OCI-LY7 (cell line): ENCODE measurements around the gene MTAP. TPM values are rescaled to one million over a fixed set of nuclear protein-coding genes. Genes with fewer than 3 reads are reported as not detected.
A peak's percentile ranks its signal among the peaks of the same experiment; 100 is the strongest.

Source experiments
- BruUV-seq: library from RNA; stranded (reverse); fragments of 400-500 nt; replicated peaks from 2 replicates; lab custom pipeline; 2021; lab: Mats Ljungman, UMichigan
- CTCF ChIA-PET: fragments of 300-600 bp; sonication (Branson Sonifier 250); formaldehyde crosslinking; loops from one replicate; lab custom pipeline; 2022; ENCODE audit warnings: antibody characterized with exemption; ENCODE audit not compliant: unreplicated experiment; lab: Charles Lee
- POLR2A ChIA-PET: fragments of 300-600 bp; sonication (Branson Sonifier 250); formaldehyde crosslinking; loops from one replicate; lab custom pipeline; 2022; ENCODE audit warnings: antibody characterized with exemption; lab: Charles Lee
- DNase-seq: peaks from one replicate; pipeline ENCODE4 v3.0.0-alpha.2; 2015; ENCODE audit warnings: low spot score
- H2AFZ ChIP-seq: fragments of 200-600 bp; sonication (generic), shearing (Covaris generic); 2 replicates; pipeline ENCODE4 v1.6.1; 2014; ENCODE audit warnings: mild to moderate bottlenecking, antibody characterized with exemption, low read length, moderate library complexity
- H3K27ac ChIP-seq: fragments of 200-600 bp; sonication (generic); 2 replicates; pipeline ENCODE4 v1.5.1; 2014; ENCODE audit warnings: mixed run types, low read depth, mild to moderate bottlenecking, moderate library complexity, low read length, inconsistent platforms; ENCODE audit not compliant: poor library complexity, severe bottlenecking
- H3K36me3 ChIP-seq: fragments of 200-600 bp; sonication (generic); 2 replicates; pipeline ENCODE4 v1.6.1; 2014; ENCODE audit warnings: mild to moderate bottlenecking, antibody characterized with exemption, low read length, moderate library complexity, mixed read lengths; ENCODE audit not compliant: insufficient read depth
- H3K4me1 ChIP-seq: fragments of 200-600 bp; sonication (generic); 2 replicates; pipeline ENCODE4 v1.5.1; 2014; ENCODE audit warnings: mild to moderate bottlenecking, low read length; ENCODE audit not compliant: insufficient read depth, poor library complexity, severe bottlenecking
- H3K4me2 ChIP-seq: fragments of 200-600 bp; sonication (generic); 2 replicates; pipeline ENCODE4 v1.6.1; 2014; ENCODE audit warnings: mild to moderate bottlenecking, low read length
- H3K4me3 ChIP-seq: fragments of 200-600 bp; sonication (generic); 2 replicates; pipeline ENCODE4 v1.5.1; 2014; ENCODE audit warnings: mild to moderate bottlenecking, low read depth, low read length; ENCODE audit not compliant: poor library complexity, severe bottlenecking
- H3K79me2 ChIP-seq: fragments of 200-600 bp; sonication (generic); 2 replicates; pipeline ENCODE4 v1.6.1; 2016; ENCODE audit warnings: low read depth, mild to moderate bottlenecking, low read length, moderate library complexity, mixed read lengths; ENCODE audit not compliant: insufficient read depth
- H3K9me2 ChIP-seq: fragments of 200-600 bp; sonication (generic); 2 replicates; pipeline ENCODE4 v1.6.1; 2016; ENCODE audit warnings: mild to moderate bottlenecking, low read length, mixed read lengths; ENCODE audit not compliant: insufficient read depth
- H3K9me3 ChIP-seq: fragments of 200-600 bp; sonication (generic); 2 replicates; pipeline ENCODE4 v1.6.1; 2014; ENCODE audit warnings: mild to moderate bottlenecking, mixed run types, low read length, mixed read lengths
- H4K20me1 ChIP-seq: fragments of 200-600 bp; sonication (generic); 2 replicates; pipeline ENCODE4 v1.6.1; 2014; ENCODE audit warnings: mild to moderate bottlenecking, antibody characterized with exemption, low read length, moderate library complexity, mixed read lengths; ENCODE audit not compliant: insufficient read depth
- EZH2phosphoT487 ChIP-seq: fragments of 200-600 bp; sonication (generic); IDR thresholded peaks from 2 replicates; pipeline ENCODE4 v1.6.1; 2018; ENCODE audit warnings: low read depth, borderline replicate concordance, mild to moderate bottlenecking, mixed run types, antibody characterized with exemption, low read length, moderate library complexity, mixed read lengths
- intact Hi-C: fragments of 100-400 bp; cut with micrococcal nuclease; formaldehyde crosslinking; loops from one replicate; pipeline ENCODE4 v1.10.0; 2022; ENCODE audit not compliant: unreplicated experiment
- total RNA-seq, 2 experiments: library from RNA; depleted of rRNA in 1 of 2; stranded (reverse); fragments of >200 nt in 1 of 2; shearing (Covaris generic) in 1 of 2; gene quantifications; 2 replicates each; pipeline ENCODE4 v1.2.3, GENCODE V29; 2014 to 2022
- TF ChIP-seq, protein P1 (sequence below): fragments of 200-600 bp; sonication (generic); conservative IDR thresholded peaks from 2 replicates; pipeline ENCODE4 v1.5.1; 2014; ENCODE audit warnings: mild to moderate bottlenecking, antibody characterized with exemption, low read length, moderate library complexity, mixed read lengths

Gene MTAP
- total RNA-seq, 2 experiments from 2014 or later: 41.6 to 101 TPM

DNA sequence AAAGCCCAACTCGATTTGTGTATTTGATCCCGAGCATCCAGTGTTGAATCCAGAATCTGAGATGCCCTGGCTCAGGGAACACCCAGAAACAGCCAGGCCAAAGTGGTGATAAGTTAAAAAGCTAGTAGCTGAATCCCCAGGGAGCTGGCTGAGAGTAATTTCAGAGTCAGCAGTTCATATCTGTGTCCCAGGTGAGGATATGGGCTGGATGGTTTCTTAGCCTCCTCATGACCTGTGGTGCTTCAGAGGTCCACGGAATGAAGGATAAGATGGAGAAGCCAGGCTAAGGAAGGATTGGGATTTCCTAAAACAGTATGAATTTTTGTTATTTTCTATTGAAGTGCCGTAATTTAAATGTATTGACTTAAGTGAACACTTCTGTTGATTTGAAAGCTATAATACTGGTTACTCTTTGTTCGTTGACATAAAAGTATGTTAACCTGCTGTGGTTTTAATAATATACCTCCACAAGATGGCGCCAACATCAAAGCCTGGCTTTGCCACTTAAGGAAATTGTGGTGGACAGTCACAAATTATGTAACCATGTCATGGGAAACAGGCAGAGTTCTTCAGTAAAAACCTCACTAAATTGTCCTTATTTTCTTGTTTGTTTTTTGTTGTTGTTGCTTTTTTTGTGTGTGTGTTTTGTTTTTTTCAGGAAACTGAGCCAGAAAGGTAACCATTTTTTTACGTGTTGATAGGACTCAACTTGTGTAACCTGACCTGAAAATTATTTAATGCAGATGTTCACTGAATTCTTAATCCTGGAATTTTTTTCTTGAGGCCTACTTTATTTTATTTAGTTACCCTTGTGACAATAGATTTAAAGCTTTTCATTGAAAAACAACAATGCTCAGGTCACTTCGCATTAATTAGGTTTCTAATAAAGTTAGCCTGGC lies 11.4 kb downstream of the MTAP start:
- Histone ChIP-seq H3K4me1 (peaks cover 20% of the 10 kb centered on the region), H3K9me3 (peaks cover 2% of the 10 kb centered on the region; the same call in 1 of the 2 replicates), H2AFZ (no peak overlapping the region), H3K9me2 (no peaks in the 10 kb centered on the region), H4K20me1 (peaks cover 26% of the 10 kb centered on the region; the same call in 1 of the 2 replicates), H3K27ac (peak overlapping the region; percentile 32), H3K36me3 (peaks cover 98% of the 10 kb centered on the region), H3K79me2 (peaks cover 49% of the 10 kb centered on the region), H3K4me3 (no peak overlapping the region), H3K4me2 (peak overlapping the region; percentile 24; the same call in 1 of the 2 replicates)
- POLR2A ChIA-PET: interaction anchor here (1.3 to 1.6 kb wide), 3 partner anchors 195 to 226 kb away, joined by 3 to 5 read pairs (median 4); partner anchors contain the start of gene CDKN2B
- TSS peak; percentile 7 for BruUV-seq
- TF ChIP-seq, protein P1, sequence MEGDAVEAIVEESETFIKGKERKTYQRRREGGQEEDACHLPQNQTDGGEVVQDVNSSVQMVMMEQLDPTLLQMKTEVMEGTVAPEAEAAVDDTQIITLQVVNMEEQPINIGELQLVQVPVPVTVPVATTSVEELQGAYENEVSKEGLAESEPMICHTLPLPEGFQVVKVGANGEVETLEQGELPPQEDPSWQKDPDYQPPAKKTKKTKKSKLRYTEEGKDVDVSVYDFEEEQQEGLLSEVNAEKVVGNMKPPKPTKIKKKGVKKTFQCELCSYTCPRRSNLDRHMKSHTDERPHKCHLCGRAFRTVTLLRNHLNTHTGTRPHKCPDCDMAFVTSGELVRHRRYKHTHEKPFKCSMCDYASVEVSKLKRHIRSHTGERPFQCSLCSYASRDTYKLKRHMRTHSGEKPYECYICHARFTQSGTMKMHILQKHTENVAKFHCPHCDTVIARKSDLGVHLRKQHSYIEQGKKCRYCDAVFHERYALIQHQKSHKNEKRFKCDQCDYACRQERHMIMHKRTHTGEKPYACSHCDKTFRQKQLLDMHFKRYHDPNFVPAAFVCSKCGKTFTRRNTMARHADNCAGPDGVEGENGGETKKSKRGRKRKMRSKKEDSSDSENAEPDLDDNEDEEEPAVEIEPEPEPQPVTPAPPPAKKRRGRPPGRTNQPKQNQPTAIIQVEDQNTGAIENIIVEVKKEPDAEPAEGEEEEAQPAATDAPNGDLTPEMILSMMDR: peak; percentile 98
- TF ChIP-seq EZH2phosphoT487: no peak
- peak; percentile 85 for DNase-seq
- intact Hi-C loops: loop anchor here (1.0 to 5.0 kb wide), 7 partner anchors 180 to 638 kb away; partner anchors contain the start of genes CDKN2A and CDKN2B-AS1
- CTCF ChIA-PET: interaction anchor here (0.9 to 1.5 kb wide), 4 partner anchors 193 to 234 kb away, joined by 3 to 5 read pairs (median 4); no protein-coding TSS in a partner anchor

DNA sequence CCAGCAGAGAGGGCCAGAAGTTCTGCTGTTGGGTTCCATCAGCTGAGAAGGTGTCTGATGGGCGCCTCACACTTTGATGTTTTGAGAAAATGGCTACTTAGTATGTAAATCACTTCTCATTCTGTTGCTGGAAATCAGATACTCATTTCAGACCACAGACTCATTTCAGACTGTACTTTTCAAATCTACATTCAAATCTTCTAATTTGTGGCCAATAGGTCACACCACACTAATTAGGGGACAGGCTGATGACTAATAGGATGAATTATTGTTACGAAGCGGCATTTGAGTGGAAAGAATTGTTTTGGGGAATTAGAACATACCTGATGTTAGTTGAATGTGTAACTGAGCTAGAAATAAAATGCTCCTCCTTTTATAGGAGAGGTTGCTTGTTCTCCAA lies 13.2 kb downstream of the MTAP start:
- Histone ChIP-seq H3K4me3 (no peak overlapping the region), H3K9me2 (no peaks in the 10 kb centered on the region), H3K4me1 (peaks cover 20% of the 10 kb centered on the region), H2AFZ (no peak overlapping the region), H3K4me2 (no peak overlapping the region), H3K36me3 (peaks cover 97% of the 10 kb centered on the region), H3K27ac (no peak overlapping the region), H4K20me1 (peaks cover 23% of the 10 kb centered on the region; the same call in 1 of the 2 replicates), H3K9me3 (peaks cover 4% of the 10 kb centered on the region; the same call in 1 of the 2 replicates), H3K79me2 (peaks cover 50% of the 10 kb centered on the region)
- intact Hi-C loops: no loop called here
- no peak for DNase-seq
- POLR2A ChIA-PET: interaction anchor here (1.1 to 1.4 kb wide), 2 partner anchors 86 to 250 kb away, joined by 3 read pairs; no protein-coding TSS in a partner anchor
- no peak for TF ChIP-seq EZH2phosphoT487
- TF ChIP-seq, protein P1: no peak
- no TSS peak for BruUV-seq
- CTCF ChIA-PET: no interaction called here
